Measurements from ENCODE around the gene SEMA6B.

- TF ChIP-seq, protein P1, sequence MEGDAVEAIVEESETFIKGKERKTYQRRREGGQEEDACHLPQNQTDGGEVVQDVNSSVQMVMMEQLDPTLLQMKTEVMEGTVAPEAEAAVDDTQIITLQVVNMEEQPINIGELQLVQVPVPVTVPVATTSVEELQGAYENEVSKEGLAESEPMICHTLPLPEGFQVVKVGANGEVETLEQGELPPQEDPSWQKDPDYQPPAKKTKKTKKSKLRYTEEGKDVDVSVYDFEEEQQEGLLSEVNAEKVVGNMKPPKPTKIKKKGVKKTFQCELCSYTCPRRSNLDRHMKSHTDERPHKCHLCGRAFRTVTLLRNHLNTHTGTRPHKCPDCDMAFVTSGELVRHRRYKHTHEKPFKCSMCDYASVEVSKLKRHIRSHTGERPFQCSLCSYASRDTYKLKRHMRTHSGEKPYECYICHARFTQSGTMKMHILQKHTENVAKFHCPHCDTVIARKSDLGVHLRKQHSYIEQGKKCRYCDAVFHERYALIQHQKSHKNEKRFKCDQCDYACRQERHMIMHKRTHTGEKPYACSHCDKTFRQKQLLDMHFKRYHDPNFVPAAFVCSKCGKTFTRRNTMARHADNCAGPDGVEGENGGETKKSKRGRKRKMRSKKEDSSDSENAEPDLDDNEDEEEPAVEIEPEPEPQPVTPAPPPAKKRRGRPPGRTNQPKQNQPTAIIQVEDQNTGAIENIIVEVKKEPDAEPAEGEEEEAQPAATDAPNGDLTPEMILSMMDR (IDR thresholded peaks at IDR 0.05): no peak
- TF ChIP-seq POLR2AphosphoS5 (IDR thresholded peaks at IDR 0.05; ENCODE audit: low read depth, low read length): no peak
Measured at GRCh38 chr19:4571305-4571917, 11.9 kb upstream of the SEMA6B start.

Measured in Panc1 (cell line).